Osteocyte (in vitro differentiated cells): ENCODE measurements around the gene PARP16. TPM values are rescaled to one million over a fixed set of nuclear protein-coding genes. Genes with fewer than 3 reads are reported as not detected.
A peak's percentile ranks its signal among the peaks of the same experiment; 100 is the strongest.

Experiments
- DNase-seq: peaks from one replicate; pipeline ENCODE4 v3.0.0; 2021; ENCODE audit warnings: mixed read lengths; ENCODE audit not compliant: unreplicated experiment; ENCODE audit errors: extremely low spot score
- H3K27ac Mint-ChIP-seq: one replicate; pipeline ENCODE4 v1.8.0; 2021; ENCODE audit warnings: mild to moderate bottlenecking, mixed read lengths; ENCODE audit not compliant: unreplicated experiment
- H3K27me3 Mint-ChIP-seq: one replicate; pipeline ENCODE4 v1.8.0; 2021; ENCODE audit warnings: mixed read lengths; ENCODE audit not compliant: unreplicated experiment
- H3K36me3 Mint-ChIP-seq: one replicate; pipeline ENCODE4 v1.8.0; 2021; ENCODE audit warnings: mixed read lengths; ENCODE audit not compliant: unreplicated experiment
- H3K4me1 Mint-ChIP-seq: one replicate; pipeline ENCODE4 v1.8.0; 2021; ENCODE audit warnings: mixed read lengths; ENCODE audit not compliant: unreplicated experiment
- H3K4me3 Mint-ChIP-seq: one replicate; pipeline ENCODE4 v1.8.0; 2021; ENCODE audit warnings: mild to moderate bottlenecking, moderate library complexity, mixed read lengths; ENCODE audit not compliant: unreplicated experiment
- H3K9me3 Mint-ChIP-seq: one replicate; pipeline ENCODE4 v1.8.0; 2021; ENCODE audit warnings: mixed read lengths; ENCODE audit not compliant: unreplicated experiment
- CTCF ChIP-seq: fragments of 200-600 bp; sonication (generic); IDR thresholded peaks from 2 replicates; pipeline ENCODE4 v1.5.0; 2021; ENCODE audit warnings: antibody characterized with exemption, mild to moderate bottlenecking, moderate library complexity
- total RNA-seq: library from RNA; stranded (reverse); gene quantifications from 2 replicates; pipeline ENCODE4 v1.2.1, GENCODE V29; 2021

The PARP16 gene
- total RNA-seq, 1 donor from 2014 or later = 9.5 TPM

GRCh38 chr15:65255486-65256140 is 31.1 kb downstream of the PARP16 start:
- no peak for TF ChIP-seq CTCF
- Mint-ChIP-seq H3K27ac (no peak overlapping the region), H3K4me1 (peaks cover 8% of the 10 kb centered on the region), H3K36me3 (peaks cover 19% of the 10 kb centered on the region), H3K9me3 (no peaks in the 10 kb centered on the region), H3K27me3 (no peaks in the 10 kb centered on the region), H3K4me3 (no peak overlapping the region)
- DNase-seq = no peak

- peaks cover 8% of the 10 kb centered on the region for H3K4me1 Mint-ChIP-seq
- H3K27me3 Mint-ChIP-seq = no peaks in the 10 kb centered on the region
- H3K9me3 Mint-ChIP-seq = no peaks in the 10 kb centered on the region
- no peak overlapping the region for H3K4me3 Mint-ChIP-seq
- no peak for DNase-seq
- no peak for TF ChIP-seq CTCF
- H3K27ac Mint-ChIP-seq = no peak overlapping the region
- peaks cover 15% of the 10 kb centered on the region for H3K36me3 Mint-ChIP-seq
Observed at GRCh38 chr15:65254758-65255157, 31.9 kb downstream of the PARP16 start.

GRCh38 chr15:65254356-65254755 is 32.3 kb downstream of the PARP16 start:
- no peaks in the 10 kb centered on the region for H3K27me3 Mint-ChIP-seq
- H3K36me3 Mint-ChIP-seq = peaks cover 13% of the 10 kb centered on the region
- peaks cover 8% of the 10 kb centered on the region for H3K4me1 Mint-ChIP-seq
- peak overlapping the region; percentile 29 for H3K27ac Mint-ChIP-seq
- no peak for TF ChIP-seq CTCF
- H3K4me3 Mint-ChIP-seq = no peak overlapping the region
- H3K9me3 Mint-ChIP-seq = no peaks in the 10 kb centered on the region
- no peak for DNase-seq

- H3K4me1 Mint-ChIP-seq = peaks cover 6% of the 10 kb centered on the region
Observed at GRCh38 chr15:65249641-65250040, 37.0 kb downstream of the PARP16 start.

More at GRCh38 chr15:65249641-65250040, 37.0 kb downstream of the PARP16 start:
- Mint-ChIP-seq H3K27ac (no peak overlapping the region), H3K27me3 (no peaks in the 10 kb centered on the region), H3K36me3 (peaks cover 8% of the 10 kb centered on the region), H3K9me3 (no peaks in the 10 kb centered on the region), H3K4me3 (no peak overlapping the region)
- DNase-seq = no peak
- no peak for TF ChIP-seq CTCF
